Nephron progenitor cell (in vitro differentiated cells): ENCODE results near the gene ZNF333.

Experiments
- DNase-seq: peaks from one replicate; pipeline ENCODE4 v3.0.0; 2021
- H3K27ac Mint-ChIP-seq: 2 replicates; pipeline ENCODE4 v1.8.0; 2021; ENCODE audit warnings: mild to moderate bottlenecking, moderate library complexity, mixed read lengths
- H3K27me3 Mint-ChIP-seq: 2 replicates; pipeline ENCODE4 v1.8.0; 2021; ENCODE audit warnings: mild to moderate bottlenecking, low read depth, mixed read lengths; ENCODE audit not compliant: poor library complexity
- H3K36me3 Mint-ChIP-seq: 2 replicates; pipeline ENCODE4 v1.8.0; 2021; ENCODE audit warnings: low read depth, mixed read lengths
- H3K4me1 Mint-ChIP-seq: 2 replicates; pipeline ENCODE4 v1.8.0; 2021; ENCODE audit warnings: mixed read lengths
- H3K4me3 Mint-ChIP-seq: 2 replicates; pipeline ENCODE4 v1.8.0; 2021; ENCODE audit warnings: mild to moderate bottlenecking, moderate library complexity, mixed read lengths
- H3K9me3 Mint-ChIP-seq: 2 replicates; pipeline ENCODE4 v1.8.0; 2021; ENCODE audit warnings: mild to moderate bottlenecking, moderate library complexity, mixed read lengths
- TF ChIP-seq, protein P1 (sequence below): fragments of 200-600 bp; sonication (generic); IDR thresholded peaks from 2 replicates; pipeline ENCODE4 v1.5.0; 2021; ENCODE audit warnings: antibody characterized with exemption

ZNF333 gene

GRCh38 chr19:14682084-14682483 lies 7.8 kb upstream of the ZNF333 start:
- TF ChIP-seq, protein P1, sequence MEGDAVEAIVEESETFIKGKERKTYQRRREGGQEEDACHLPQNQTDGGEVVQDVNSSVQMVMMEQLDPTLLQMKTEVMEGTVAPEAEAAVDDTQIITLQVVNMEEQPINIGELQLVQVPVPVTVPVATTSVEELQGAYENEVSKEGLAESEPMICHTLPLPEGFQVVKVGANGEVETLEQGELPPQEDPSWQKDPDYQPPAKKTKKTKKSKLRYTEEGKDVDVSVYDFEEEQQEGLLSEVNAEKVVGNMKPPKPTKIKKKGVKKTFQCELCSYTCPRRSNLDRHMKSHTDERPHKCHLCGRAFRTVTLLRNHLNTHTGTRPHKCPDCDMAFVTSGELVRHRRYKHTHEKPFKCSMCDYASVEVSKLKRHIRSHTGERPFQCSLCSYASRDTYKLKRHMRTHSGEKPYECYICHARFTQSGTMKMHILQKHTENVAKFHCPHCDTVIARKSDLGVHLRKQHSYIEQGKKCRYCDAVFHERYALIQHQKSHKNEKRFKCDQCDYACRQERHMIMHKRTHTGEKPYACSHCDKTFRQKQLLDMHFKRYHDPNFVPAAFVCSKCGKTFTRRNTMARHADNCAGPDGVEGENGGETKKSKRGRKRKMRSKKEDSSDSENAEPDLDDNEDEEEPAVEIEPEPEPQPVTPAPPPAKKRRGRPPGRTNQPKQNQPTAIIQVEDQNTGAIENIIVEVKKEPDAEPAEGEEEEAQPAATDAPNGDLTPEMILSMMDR: no peak
- H3K9me3 Mint-ChIP-seq: peaks cover 4% of the 10 kb centered on the region
- H3K27ac Mint-ChIP-seq: no peak overlapping the region
- H3K4me1 Mint-ChIP-seq: no peaks in the 10 kb centered on the region
- DNase-seq: no peak
- H3K27me3 Mint-ChIP-seq: peaks cover 45% of the 10 kb centered on the region
- no peaks in the 10 kb centered on the region for H3K36me3 Mint-ChIP-seq
- no peak overlapping the region for H3K4me3 Mint-ChIP-seq

GRCh38 chr19:14683439-14683838 lies 6.4 kb upstream of the ZNF333 start:
- no peaks in the 10 kb centered on the region for H3K4me1 Mint-ChIP-seq
- H3K27ac Mint-ChIP-seq: no peak overlapping the region
- H3K4me3 Mint-ChIP-seq: no peak overlapping the region
- H3K27me3 Mint-ChIP-seq: peaks cover 54% of the 10 kb centered on the region
- no peaks in the 10 kb centered on the region for H3K36me3 Mint-ChIP-seq
- peaks cover 4% of the 10 kb centered on the region for H3K9me3 Mint-ChIP-seq
- no peak for DNase-seq
- TF ChIP-seq, protein P1: no peak

GRCh38 chr19:14686411-14686810 lies 3.4 kb upstream of the ZNF333 start:
- H3K27me3 Mint-ChIP-seq: peaks cover 53% of the 10 kb centered on the region
- TF ChIP-seq, protein P1: no peak
- no peak overlapping the region for H3K4me3 Mint-ChIP-seq
- peaks cover 4% of the 10 kb centered on the region for H3K9me3 Mint-ChIP-seq
- H3K4me1 Mint-ChIP-seq: peaks cover 11% of the 10 kb centered on the region
- no peak overlapping the region for H3K27ac Mint-ChIP-seq
- DNase-seq: no peak
- H3K36me3 Mint-ChIP-seq: no peaks in the 10 kb centered on the region

DNA sequence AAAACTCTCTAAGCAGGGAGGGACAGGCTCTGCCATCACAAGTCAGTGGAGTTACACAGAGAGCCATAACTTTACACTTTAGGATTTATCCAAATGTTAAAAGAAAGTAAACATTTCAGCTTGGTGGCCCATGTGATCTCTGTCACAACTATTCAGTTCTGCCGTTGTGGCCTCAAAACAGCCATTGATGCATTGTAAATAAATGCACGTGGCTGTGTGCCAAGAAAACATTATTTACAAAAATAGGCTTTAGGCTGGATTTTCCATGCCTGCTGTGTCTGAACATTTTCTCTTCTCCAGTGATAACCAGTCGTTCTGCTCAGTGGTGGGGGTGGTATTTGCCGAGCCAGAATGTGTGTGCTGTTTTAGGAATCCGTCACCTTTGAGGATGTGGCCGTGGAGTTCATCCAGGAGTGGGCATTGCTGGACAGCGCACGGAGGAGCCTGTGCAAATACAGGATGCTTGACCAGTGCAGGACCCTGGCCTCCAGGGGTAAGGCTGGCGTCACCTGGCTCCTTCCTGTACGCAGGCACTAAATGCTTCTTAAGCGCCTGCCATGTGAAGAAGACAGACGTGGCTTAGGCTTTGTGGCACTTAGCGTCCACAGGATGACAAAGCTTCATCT lies 4.9 kb downstream of the ZNF333 start:
- peaks cover 1% of the 10 kb centered on the region for H3K27me3 Mint-ChIP-seq
- peaks cover 16% of the 10 kb centered on the region for H3K4me1 Mint-ChIP-seq
- H3K4me3 Mint-ChIP-seq: no peak overlapping the region
- no peaks in the 10 kb centered on the region for H3K9me3 Mint-ChIP-seq
- H3K27ac Mint-ChIP-seq: no peak overlapping the region
- DNase-seq: no peak
- H3K36me3 Mint-ChIP-seq: peaks cover 47% of the 10 kb centered on the region
- TF ChIP-seq, protein P1: no peak

GRCh38 chr19:14695471-14695870 lies 5.6 kb downstream of the ZNF333 start:
- Mint-ChIP-seq H3K27ac (no peak overlapping the region), H3K27me3 (peaks cover 5% of the 10 kb centered on the region), H3K36me3 (peaks cover 54% of the 10 kb centered on the region), H3K4me1 (peaks cover 13% of the 10 kb centered on the region), H3K4me3 (no peak overlapping the region), H3K9me3 (no peaks in the 10 kb centered on the region)
- TF ChIP-seq, protein P1: no peak
- DNase-seq: no peak

DNA sequence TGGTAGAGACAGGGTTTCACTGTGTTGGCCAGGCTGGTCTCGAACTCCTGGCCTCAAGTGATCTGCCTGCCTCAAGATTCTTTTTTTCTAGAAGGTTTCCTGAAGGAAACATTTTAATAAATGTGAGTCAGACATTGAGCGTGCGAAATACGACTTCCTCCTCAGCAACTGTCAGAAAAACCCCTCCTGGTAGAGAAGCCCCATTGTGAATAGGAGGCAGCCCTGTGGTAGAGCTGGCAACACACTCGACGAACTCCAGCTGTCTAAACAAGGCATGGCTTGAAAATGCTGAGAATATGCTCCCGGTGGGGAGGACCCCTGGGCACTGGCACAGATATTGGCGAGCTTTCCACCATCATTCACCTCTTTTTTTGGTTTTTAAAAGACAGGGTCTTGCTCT lies 9.8 kb downstream of the ZNF333 start:
- Mint-ChIP-seq H3K27ac (no peak overlapping the region), H3K36me3 (peaks cover 93% of the 10 kb centered on the region), H3K9me3 (peaks cover 19% of the 10 kb centered on the region), H3K4me1 (no peaks in the 10 kb centered on the region), H3K4me3 (no peak overlapping the region), H3K27me3 (peaks cover 5% of the 10 kb centered on the region)
- TF ChIP-seq, protein P1: no peak
- DNase-seq: no peak
